Posterior cingulate gyrus (tissue), 11 donors: ENCODE data around the gene MRPL23.

ENCODE experiments used
- DNase-seq, 10 donors: peaks; one replicate each; pipeline versions ENCODE4 v3.0.0 to v3.0.0-alpha.2; 2020 to 2021; ENCODE audit warnings: mixed read lengths in 3 of 10
- intact Hi-C: fragments of 100-400 bp; cut with DNase I; formaldehyde crosslinking; loops from one replicate; pipeline ENCODE4 v1.15.1; 2023

The MRPL23 gene

GRCh38 chr11:1946812-1947484 is at the start of gene MRPL23:
TSS of gene MRPL23 (plus strand) at chr11:1947332. CDS start at chr11:1947363, 31 bp downstream.
- DNase-seq, result peak in 2 of 10 donors; percentile 31 to 66
- intact Hi-C loops, result no loop called here

- no peak for DNase-seq
- intact Hi-C loops, result loop anchor here (5.0 kb wide), 1 partner anchor 43 kb away; no protein-coding TSS in a partner anchor
Observed at GRCh38 chr11:1899090-1899489, 48.0 kb upstream of the MRPL23 start.

GRCh38 chr11:1899686-1900085 is 47.4 kb upstream of the MRPL23 start:
- intact Hi-C loops, result loop anchor here (5.0 kb wide), 1 partner anchor 43 kb away; no protein-coding TSS in a partner anchor
- DNase-seq, result no peak

GRCh38 chr11:1906181-1906580 is 41.0 kb upstream of the MRPL23 start:
- intact Hi-C loops, result no loop called here
- no peak for DNase-seq

- peak in 1 of 10 donors; percentile 72 for DNase-seq
- intact Hi-C loops, result no loop called here
Observed at GRCh38 chr11:1906611-1907423, 40.3 kb upstream of the MRPL23 start.

GRCh38 chr11:1908618-1909017 is 38.5 kb upstream of the MRPL23 start:
- intact Hi-C loops, result no loop called here
- DNase-seq, result no peak

GRCh38 chr11:1909524-1909923 is 37.6 kb upstream of the MRPL23 start:
- peak in 1 of 10 donors; percentile 62 for DNase-seq
- intact Hi-C loops, result no loop called here

- DNase-seq, result peak in 3 of 10 donors; percentile 14 to 84 (median 25)
- intact Hi-C loops, result no loop called here
Observed at GRCh38 chr11:1912289-1912878, 34.7 kb upstream of the MRPL23 start.

- peak in 1 of 10 donors; percentile 59 for DNase-seq
- intact Hi-C loops, result no loop called here
Observed at GRCh38 chr11:1913271-1914060, 33.7 kb upstream of the MRPL23 start.

GRCh38 chr11:1915795-1916131 is 31.4 kb upstream of the MRPL23 start:
- intact Hi-C loops, result loop anchor here (1.0 to 5.0 kb wide), 2 partner anchors 22 to 33 kb away; no protein-coding TSS in a partner anchor
- DNase-seq, result no peak

GRCh38 chr11:1916132-1916985 is 30.8 kb upstream of the MRPL23 start:
- intact Hi-C loops, result loop anchor here (1.0 to 5.0 kb wide), 2 partner anchors 23 to 34 kb away; no protein-coding TSS in a partner anchor
- peak in 1 of 10 donors; percentile 69 for DNase-seq

GRCh38 chr11:1916986-1917522 is 30.1 kb upstream of the MRPL23 start:
- peak in 1 of 10 donors; percentile 72 for DNase-seq

GRCh38 chr11:1917523-1918435 is 29.4 kb upstream of the MRPL23 start:
- intact Hi-C loops, result loop anchor here (5.0 kb wide), 1 partner anchor 35 kb away; no protein-coding TSS in a partner anchor

More at GRCh38 chr11:1916986-1917522, 30.1 kb upstream of the MRPL23 start:
- intact Hi-C loops, result loop anchor here (1.0 to 5.0 kb wide), 2 partner anchors 24 to 35 kb away; no protein-coding TSS in a partner anchor

GRCh38 chr11:1918436-1919315 is 28.5 kb upstream of the MRPL23 start:
- intact Hi-C loops, result loop anchor here (5.0 kb wide), 1 partner anchor 36 kb away; no protein-coding TSS in a partner anchor
- peak in 1 of 10 donors; percentile 64 for DNase-seq

More at GRCh38 chr11:1917523-1918435, 29.4 kb upstream of the MRPL23 start:
- DNase-seq, result peak in 2 of 10 donors; percentile 74 to 75

- peak in 2 of 10 donors; percentile 80 to 84 for DNase-seq
- intact Hi-C loops, result loop anchor here (5.0 kb wide), 1 partner anchor 37 kb away; no protein-coding TSS in a partner anchor
Observed at GRCh38 chr11:1919391-1920127, 27.6 kb upstream of the MRPL23 start, which contains the start of gene TNNT3. TSS of gene TNNT3 (plus strand) at chr11:1919703. CDS start at chr11:1922875, 3,172 bp downstream.
